ENCODE results near the gene HYAL4. TPM values are rescaled to one million over a fixed set of nuclear protein-coding genes. Genes with fewer than 3 reads are reported as not detected.

HYAL4 gene
- total and polyA plus RNA-seq, 2 of the 13 experiments (the other 11 are each of a cell fraction or from before 2014, with no cell fraction given) = not detected

DNA sequence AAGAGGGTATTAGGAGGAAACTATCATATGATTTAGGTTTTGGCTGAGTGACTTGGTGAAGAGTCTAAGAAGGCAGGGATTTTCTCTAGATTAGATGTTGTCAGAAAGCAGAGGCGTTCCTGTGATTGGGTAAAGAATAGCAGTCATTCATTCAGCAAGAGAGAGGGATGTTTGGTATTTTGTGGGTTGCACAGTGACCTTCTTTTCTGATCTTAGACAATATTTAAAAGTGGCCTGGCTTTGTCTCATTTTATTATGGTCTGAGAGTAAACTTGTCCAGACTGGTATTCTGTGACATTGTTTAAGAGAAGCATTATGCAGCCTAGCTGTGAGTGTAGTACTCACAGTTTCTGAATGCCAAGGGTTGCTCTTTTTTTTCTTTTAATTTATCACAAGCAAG lies 18.5 kb downstream of the HYAL4 start:
- H3K4me3 ChIP-seq (replicated peaks in 1 of 3; ENCODE audit: insufficient read depth in 1 of 3, low read depth in 2 of 3, low read length in 3 of 3) = no peak overlapping the region
- ATAC-seq = no peak

More for the DNA sequence above, 18.5 kb downstream of the HYAL4 start:
- Histone ChIP-seq H3K27me3 (ENCODE audit: control insufficient read depth in 1 of 2, insufficient read depth in 2 of 2, low read length in 2 of 2) (no peaks in the 10 kb centered on the region), H3K36me3 (replicated peaks in 1 of 2; ENCODE audit: control insufficient read depth in 1 of 2, insufficient read depth in 2 of 2, low read length in 2 of 2) (no peaks in the 10 kb centered on the region), H3K27ac (ENCODE audit: extremely low read length, insufficient read depth, low read length) (no peak overlapping the region), H3K4me2 (ENCODE audit: low read depth, low read length) (no peak overlapping the region), H3K9ac (ENCODE audit: insufficient read depth, low read depth, low read length) (no peak overlapping the region), H4K20me1 (ENCODE audit: insufficient read depth, low read length) (no peaks in the 10 kb centered on the region), H3K4me1 (ENCODE audit: insufficient read depth, low read length) (no peaks in the 10 kb centered on the region), H3K79me2 (ENCODE audit: insufficient read depth, low read length) (no peaks in the 10 kb centered on the region), H3K9me3 (ENCODE audit: low read length) (no peaks in the 10 kb centered on the region), H2AFZ (ENCODE audit: low read length) (no peak overlapping the region)
- CTCF ChIA-PET (ENCODE audit: low intra/inter-chr PET ratio, low total read pairs) = no interaction called here
- no peak for DNase-seq (ENCODE audit: low spot score)
- BruUV-seq (replicated peaks) = no TSS peak
- POLR2A ChIA-PET = no interaction called here
- FAIRE-seq = no peak
- intact Hi-C loops (cut with micrococcal nuclease; ENCODE audit: unreplicated experiment) (no loop called here), in situ Hi-C loops (cut with HindIII; ENCODE audit: extremely low pct_ligation_motif_present, low pct_unique_long_range_greater_than_20kb) (loop anchor here (5.0 to 10.0 kb wide), 2 partner anchors 176 to 229 kb away; no protein-coding TSS in a partner anchor)
- 0% methylated on average over 1 of the region's 1 CpG for WGBS (ENCODE audit: low lambda C conversion rate)
- TF ChIP-seq, protein P1, sequence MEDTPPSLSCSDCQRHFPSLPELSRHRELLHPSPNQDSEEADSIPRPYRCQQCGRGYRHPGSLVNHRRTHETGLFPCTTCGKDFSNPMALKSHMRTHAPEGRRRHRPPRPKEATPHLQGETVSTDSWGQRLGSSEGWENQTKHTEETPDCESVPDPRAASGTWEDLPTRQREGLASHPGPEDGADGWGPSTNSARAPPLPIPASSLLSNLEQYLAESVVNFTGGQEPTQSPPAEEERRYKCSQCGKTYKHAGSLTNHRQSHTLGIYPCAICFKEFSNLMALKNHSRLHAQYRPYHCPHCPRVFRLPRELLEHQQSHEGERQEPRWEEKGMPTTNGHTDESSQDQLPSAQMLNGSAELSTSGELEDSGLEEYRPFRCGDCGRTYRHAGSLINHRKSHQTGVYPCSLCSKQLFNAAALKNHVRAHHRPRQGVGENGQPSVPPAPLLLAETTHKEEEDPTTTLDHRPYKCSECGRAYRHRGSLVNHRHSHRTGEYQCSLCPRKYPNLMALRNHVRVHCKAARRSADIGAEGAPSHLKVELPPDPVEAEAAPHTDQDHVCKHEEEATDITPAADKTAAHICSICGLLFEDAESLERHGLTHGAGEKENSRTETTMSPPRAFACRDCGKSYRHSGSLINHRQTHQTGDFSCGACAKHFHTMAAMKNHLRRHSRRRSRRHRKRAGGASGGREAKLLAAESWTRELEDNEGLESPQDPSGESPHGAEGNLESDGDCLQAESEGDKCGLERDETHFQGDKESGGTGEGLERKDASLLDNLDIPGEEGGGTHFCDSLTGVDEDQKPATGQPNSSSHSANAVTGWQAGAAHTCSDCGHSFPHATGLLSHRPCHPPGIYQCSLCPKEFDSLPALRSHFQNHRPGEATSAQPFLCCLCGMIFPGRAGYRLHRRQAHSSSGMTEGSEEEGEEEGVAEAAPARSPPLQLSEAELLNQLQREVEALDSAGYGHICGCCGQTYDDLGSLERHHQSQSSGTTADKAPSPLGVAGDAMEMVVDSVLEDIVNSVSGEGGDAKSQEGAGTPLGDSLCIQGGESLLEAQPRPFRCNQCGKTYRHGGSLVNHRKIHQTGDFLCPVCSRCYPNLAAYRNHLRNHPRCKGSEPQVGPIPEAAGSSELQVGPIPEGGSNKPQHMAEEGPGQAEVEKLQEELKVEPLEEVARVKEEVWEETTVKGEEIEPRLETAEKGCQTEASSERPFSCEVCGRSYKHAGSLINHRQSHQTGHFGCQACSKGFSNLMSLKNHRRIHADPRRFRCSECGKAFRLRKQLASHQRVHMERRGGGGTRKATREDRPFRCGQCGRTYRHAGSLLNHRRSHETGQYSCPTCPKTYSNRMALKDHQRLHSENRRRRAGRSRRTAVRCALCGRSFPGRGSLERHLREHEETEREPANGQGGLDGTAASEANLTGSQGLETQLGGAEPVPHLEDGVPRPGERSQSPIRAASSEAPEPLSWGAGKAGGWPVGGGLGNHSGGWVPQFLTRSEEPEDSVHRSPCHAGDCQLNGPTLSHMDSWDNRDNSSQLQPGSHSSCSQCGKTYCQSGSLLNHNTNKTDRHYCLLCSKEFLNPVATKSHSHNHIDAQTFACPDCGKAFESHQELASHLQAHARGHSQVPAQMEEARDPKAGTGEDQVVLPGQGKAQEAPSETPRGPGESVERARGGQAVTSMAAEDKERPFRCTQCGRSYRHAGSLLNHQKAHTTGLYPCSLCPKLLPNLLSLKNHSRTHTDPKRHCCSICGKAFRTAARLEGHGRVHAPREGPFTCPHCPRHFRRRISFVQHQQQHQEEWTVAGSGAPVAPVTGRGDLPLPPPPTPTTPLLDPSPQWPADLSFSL (CRISPR knock-in tag; IDR thresholded peaks at IDR 0.05) = no peak
